ENCODE results near the gene CYTH1.

Gene CYTH1

GRCh38 chr17:78797691-78798585 lies 15.9 kb upstream of the CYTH1 start:
- no peaks in the 10 kb centered on the region for H3K9me3 Mint-ChIP-seq
- peaks cover 60% of the 10 kb centered on the region for H3K36me3 Mint-ChIP-seq (ENCODE audit: low read depth)
- peak overlapping the region; percentile 32 for H3K27ac Mint-ChIP-seq
- no peaks in the 10 kb centered on the region for H3K27me3 Mint-ChIP-seq (ENCODE audit: low read depth)
- no peak overlapping the region for H3K4me3 Mint-ChIP-seq
- H3K4me1 Mint-ChIP-seq (ENCODE audit: low read depth) = peaks cover 24% of the 10 kb centered on the region

DNA sequence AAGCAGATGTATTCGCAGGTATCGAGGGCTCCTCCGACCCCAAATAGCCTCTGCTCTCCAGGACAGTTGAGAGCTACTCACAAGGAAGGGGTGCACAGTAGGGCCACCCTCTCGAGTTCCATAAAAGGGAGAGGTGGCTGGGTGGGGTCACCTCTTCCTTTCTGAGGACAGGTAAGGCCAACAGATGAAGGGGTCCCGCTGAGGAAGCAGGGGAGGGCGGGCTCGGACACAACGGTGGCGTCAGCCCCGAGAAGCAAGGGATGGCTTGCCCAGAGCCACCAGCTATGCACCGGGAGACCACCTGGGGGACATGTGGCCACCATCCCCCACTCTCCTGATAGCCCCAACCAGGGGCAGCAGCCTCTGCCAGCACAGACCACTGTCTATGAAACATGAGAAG lies 15.1 kb upstream of the CYTH1 start:
- Mint-ChIP-seq H3K4me3 (no peak overlapping the region), H3K36me3 (ENCODE audit: low read depth) (peaks cover 54% of the 10 kb centered on the region), H3K27ac (no peak overlapping the region), H3K4me1 (ENCODE audit: low read depth) (peaks cover 24% of the 10 kb centered on the region), H3K27me3 (ENCODE audit: low read depth) (no peaks in the 10 kb centered on the region), H3K9me3 (no peaks in the 10 kb centered on the region)

DNA sequence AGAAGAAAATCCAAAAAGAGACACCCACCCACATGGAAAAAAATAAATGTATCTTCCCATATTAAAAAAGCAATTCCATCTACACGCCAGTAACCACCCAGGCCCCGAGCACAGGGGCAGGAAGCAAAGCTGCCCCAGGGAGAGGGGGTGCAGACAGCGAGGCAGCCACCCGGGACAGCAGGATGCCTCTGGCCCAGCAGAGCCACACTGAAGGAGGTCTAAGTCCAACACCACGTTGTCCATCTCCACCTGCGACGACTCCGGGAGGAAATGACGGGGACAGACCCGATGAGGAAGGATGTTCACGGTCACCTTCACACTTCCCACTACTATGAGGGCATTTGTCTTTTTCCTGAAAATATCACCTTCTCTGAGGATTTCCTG lies 14.4 kb upstream of the CYTH1 start:
- Mint-ChIP-seq H3K36me3 (ENCODE audit: low read depth) (peaks cover 57% of the 10 kb centered on the region), H3K27ac (peak overlapping the region; percentile 41), H3K9me3 (no peaks in the 10 kb centered on the region), H3K27me3 (ENCODE audit: low read depth) (no peaks in the 10 kb centered on the region), H3K4me3 (no peak overlapping the region), H3K4me1 (ENCODE audit: low read depth) (peaks cover 28% of the 10 kb centered on the region)

DNA sequence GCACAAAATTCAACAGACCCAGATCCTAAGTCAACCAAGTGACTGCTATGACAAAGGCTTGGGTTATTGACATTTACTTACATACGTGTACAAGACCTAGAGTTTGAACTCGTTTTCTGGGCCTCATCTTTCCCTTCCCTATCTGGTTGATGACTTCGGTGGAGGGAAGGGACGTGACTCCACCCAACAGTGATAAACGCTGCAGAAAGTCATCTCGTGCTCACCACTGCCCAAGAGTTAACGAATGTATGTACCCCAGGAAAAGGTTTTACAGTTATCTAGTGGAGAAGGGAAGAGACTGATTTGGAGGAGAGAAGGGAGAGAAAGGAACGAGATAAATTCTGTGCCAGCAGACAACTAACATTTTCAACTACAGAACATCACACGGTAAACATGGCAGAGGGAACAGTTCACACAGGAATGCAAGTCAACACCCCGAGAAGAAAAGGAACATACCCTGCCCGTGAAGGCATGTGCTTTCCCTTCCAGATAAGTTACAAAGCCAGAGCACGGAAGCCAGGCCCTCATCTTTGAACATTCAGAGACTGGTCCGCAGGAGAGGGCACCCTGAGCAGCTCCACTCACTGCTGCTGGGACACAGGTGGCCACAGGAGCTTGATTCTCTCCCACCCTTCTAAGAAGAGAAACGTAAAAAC lies 13.9 kb upstream of the CYTH1 start:
- Mint-ChIP-seq H3K36me3 (ENCODE audit: low read depth) (peaks cover 57% of the 10 kb centered on the region), H3K9me3 (no peaks in the 10 kb centered on the region), H3K4me3 (no peak overlapping the region), H3K27ac (peak overlapping the region; percentile 21), H3K27me3 (ENCODE audit: low read depth) (no peaks in the 10 kb centered on the region), H3K4me1 (ENCODE audit: low read depth) (peaks cover 28% of the 10 kb centered on the region)

DNA sequence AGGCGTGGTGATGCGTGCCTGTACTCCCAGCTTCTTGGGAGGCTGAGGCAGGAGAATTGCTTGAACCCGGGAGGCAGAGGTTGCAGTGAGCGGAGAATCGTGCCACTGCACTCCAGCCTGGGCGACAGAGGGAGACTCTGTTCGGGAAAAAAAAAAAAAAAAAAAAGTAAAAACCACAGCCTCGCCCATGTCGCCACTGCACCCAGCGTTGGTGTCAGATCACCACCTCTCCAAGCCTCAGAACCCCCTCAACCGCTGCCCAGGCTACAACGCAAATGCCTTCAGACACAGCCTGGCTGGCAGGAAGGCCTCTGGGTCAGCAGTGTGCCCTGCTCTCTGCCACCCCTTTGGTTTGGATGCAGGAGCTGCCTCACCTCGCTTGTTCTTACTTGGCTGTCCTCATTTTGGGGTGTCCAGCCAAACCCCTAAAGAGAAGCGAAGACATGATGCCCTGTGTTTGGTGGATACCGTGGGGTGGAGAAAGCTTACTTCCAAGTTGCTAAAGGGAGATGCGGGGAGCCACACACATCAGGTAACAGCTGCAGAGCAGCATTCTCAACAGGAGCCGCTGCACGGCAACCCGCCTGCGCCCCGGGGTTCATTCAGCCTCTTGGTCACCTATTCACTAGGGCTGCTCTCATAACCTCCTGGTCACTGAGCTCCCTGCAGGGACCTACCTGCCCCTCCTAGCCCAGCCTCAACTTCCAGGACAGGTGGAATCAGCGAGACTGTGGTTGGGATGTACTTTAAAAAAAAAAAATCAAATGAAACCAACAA lies 13.0 kb upstream of the CYTH1 start:
- H3K27me3 Mint-ChIP-seq (ENCODE audit: low read depth) = no peaks in the 10 kb centered on the region
- no peak overlapping the region for H3K4me3 Mint-ChIP-seq
- peak overlapping the region; percentile 11 for H3K27ac Mint-ChIP-seq
- peaks cover 29% of the 10 kb centered on the region for H3K4me1 Mint-ChIP-seq (ENCODE audit: low read depth)
- H3K36me3 Mint-ChIP-seq (ENCODE audit: low read depth) = peaks cover 53% of the 10 kb centered on the region
- no peaks in the 10 kb centered on the region for H3K9me3 Mint-ChIP-seq

DNA sequence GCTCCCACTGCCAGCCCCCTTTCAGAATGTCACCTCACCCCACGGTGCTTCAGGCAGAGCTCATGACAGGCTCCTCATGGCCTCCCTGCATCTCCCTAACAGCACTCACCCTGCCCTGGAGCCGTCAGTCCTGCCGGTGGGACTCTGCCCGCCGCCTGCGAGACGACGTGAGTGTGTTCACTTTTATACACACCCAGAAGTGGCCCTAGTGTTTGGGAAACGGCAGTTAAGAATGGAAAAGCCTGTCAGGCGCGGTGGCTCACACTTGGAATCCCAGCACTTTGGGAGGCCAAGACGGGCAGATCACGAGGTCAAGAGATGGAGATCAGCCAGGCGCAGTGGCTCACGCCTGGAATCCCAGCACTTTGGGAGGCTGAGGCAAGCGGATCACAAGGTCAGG lies 12.3 kb upstream of the CYTH1 start:
- H3K4me3 Mint-ChIP-seq = no peak overlapping the region
- no peak overlapping the region for H3K27ac Mint-ChIP-seq

DNA sequence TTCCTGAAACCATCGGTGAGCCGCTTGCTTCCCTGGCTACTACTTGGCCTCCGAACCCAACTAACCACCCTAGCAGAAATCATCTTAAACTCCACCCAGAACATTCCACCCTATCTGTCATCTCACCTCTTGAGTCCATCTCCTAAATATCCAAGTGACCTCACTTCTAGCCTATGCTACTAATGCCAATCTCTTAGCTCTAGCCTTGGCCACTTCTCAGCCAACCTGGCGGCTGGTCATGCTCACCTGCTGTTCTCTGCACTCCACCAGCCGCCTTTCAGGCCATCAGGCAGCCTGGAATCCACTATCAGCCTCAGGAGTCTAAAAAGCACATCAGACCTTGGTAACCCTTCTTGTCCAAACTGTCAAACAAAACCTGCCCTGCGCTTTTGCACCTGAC lies 11.9 kb upstream of the CYTH1 start:
- Mint-ChIP-seq H3K27ac (peak overlapping the region; percentile 0), H3K4me3 (no peak overlapping the region), H3K27me3 (ENCODE audit: low read depth) (no peaks in the 10 kb centered on the region), H3K4me1 (ENCODE audit: low read depth) (peaks cover 31% of the 10 kb centered on the region), H3K36me3 (ENCODE audit: low read depth) (peaks cover 50% of the 10 kb centered on the region), H3K9me3 (no peaks in the 10 kb centered on the region)

More for the DNA sequence above, 12.3 kb upstream of the CYTH1 start:
- H3K4me1 Mint-ChIP-seq (ENCODE audit: low read depth) = peaks cover 31% of the 10 kb centered on the region
- H3K27me3 Mint-ChIP-seq (ENCODE audit: low read depth) = no peaks in the 10 kb centered on the region
- no peaks in the 10 kb centered on the region for H3K9me3 Mint-ChIP-seq
- H3K36me3 Mint-ChIP-seq (ENCODE audit: low read depth) = peaks cover 52% of the 10 kb centered on the region

- H3K27ac Mint-ChIP-seq = no peak overlapping the region
These were observed 11.3 kb upstream of the CYTH1 start for GRCh38 chr17:78793415-78793814.

DNA sequence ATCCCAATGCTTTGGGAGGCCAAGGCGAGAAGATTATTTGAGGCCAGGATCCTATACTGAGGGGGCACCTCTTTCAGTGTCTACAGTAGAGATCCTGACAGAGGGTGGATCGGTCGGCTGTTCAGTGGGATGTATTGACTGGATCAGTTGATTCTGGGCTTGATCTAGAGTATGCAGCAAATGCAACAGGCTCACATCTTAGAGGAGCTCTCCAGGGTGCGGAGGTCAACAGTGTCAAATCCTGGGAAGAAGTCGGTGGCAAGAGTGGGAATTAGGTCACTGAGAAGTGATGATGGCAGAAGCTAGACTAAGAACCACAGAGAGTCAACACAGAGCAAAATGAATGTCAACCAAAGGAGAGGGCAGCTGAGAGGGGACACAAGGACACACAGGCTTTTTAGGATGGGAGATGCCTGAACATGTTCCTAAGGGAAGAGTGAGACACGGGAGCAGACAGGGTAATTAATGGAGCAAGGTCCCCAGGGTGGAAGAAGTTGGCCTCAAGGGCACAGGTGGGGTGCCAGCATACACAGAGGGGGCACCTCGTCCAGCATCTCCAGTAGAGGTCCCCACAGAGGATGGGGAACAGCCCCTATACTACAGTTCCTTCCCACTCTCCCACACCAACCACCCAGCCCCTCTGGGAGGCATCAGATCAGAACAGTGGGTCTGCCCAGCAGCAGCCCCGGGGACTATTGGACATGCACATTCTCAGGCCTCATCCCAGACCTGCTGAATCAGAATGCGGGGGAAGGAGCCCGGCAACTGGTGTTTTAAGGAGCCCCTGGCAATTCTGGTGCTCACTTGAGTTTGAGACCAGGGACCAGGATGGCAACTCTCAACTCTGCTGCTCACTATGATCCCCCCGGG lies 10.0 kb upstream of the CYTH1 start:
- Mint-ChIP-seq H3K4me1 (ENCODE audit: low read depth) (peaks cover 25% of the 10 kb centered on the region), H3K4me3 (no peak overlapping the region), H3K9me3 (no peaks in the 10 kb centered on the region), H3K27me3 (ENCODE audit: low read depth) (no peaks in the 10 kb centered on the region), H3K27ac (no peak overlapping the region), H3K36me3 (ENCODE audit: low read depth) (peaks cover 40% of the 10 kb centered on the region)

More at GRCh38 chr17:78793415-78793814, 11.3 kb upstream of the CYTH1 start:
- peaks cover 27% of the 10 kb centered on the region for H3K4me1 Mint-ChIP-seq (ENCODE audit: low read depth)
- no peaks in the 10 kb centered on the region for H3K9me3 Mint-ChIP-seq
- no peaks in the 10 kb centered on the region for H3K27me3 Mint-ChIP-seq (ENCODE audit: low read depth)
- H3K4me3 Mint-ChIP-seq = no peak overlapping the region
- peaks cover 45% of the 10 kb centered on the region for H3K36me3 Mint-ChIP-seq (ENCODE audit: low read depth)

DNA sequence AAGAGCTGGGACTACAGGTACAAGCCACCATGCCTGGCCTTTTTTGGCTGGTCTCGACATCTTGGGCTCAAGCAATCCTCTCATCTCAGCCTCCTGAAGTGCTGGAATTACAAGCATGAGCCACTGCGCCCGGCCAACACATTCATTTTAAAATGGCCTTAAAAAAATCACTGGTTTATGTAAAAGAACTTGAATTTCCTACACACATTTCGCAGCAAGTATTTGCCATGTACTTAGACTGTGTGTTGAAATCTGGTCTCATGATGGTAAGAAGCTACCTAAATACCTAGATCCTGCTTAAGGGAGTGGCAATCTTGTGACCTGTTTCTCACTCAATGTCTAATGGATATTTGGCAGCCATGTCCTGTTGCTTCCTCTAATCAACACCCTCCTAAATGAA lies 8.5 kb upstream of the CYTH1 start:
- Mint-ChIP-seq H3K4me1 (ENCODE audit: low read depth) (peaks cover 25% of the 10 kb centered on the region), H3K27ac (no peak overlapping the region), H3K4me3 (no peak overlapping the region), H3K9me3 (no peaks in the 10 kb centered on the region), H3K36me3 (ENCODE audit: low read depth) (peaks cover 27% of the 10 kb centered on the region), H3K27me3 (ENCODE audit: low read depth) (no peaks in the 10 kb centered on the region)

DNA sequence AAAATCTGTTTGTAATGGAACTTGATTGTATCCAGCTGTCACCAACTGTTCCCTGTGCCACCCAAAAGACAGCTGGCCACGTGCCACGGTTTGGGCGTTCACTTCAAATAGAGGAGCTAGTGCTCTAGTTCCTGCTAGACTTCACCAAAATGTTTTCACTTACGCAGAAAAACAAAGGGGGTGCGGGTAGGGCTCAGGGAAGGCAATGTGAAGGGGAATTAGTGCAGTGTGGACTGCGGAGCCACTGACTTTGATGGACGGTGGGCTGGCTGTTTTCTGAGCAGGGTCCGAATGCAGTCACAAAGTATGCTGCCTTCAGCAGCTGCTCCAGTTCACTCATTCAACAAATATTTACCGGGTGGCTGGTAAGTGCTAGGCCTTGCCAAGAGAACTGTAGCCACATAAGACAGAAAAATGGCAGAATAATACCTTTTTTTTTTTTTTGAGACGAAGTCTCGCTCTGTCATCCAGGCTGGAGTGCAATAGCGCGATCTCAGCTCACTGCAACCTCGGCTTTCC lies 7.6 kb upstream of the CYTH1 start:
- Mint-ChIP-seq H3K4me1 (ENCODE audit: low read depth) (peaks cover 32% of the 10 kb centered on the region), H3K27me3 (ENCODE audit: low read depth) (no peaks in the 10 kb centered on the region), H3K36me3 (ENCODE audit: low read depth) (peaks cover 23% of the 10 kb centered on the region), H3K4me3 (peak overlapping the region; percentile 25), H3K27ac (peak overlapping the region; percentile 88), H3K9me3 (no peaks in the 10 kb centered on the region)

DNA sequence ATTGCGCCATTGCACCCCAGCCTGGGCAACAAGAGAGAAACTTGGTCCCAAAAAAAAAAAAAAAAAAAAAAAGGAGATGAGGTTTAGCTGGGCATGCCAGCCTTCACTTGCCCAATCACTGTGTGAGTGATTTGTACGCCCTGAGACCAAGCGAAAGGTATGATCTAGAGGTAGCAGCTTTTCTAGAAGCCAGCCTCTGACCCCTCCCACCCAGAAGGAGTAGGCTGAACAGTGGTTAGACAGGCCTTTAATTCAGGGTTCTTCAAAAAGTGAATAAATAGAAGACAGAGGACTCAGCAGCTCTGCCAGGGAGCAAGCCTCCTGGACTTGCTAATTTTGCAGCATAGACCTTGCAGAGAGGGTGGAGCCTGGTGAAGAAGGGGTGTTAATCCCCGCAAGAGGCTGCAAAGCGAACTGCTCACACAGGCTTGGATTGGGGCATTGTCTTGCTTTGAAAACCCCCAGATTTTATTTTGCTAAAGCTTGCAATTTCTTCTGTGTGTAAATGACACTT lies 7.1 kb upstream of the CYTH1 start:
- Mint-ChIP-seq H3K9me3 (no peaks in the 10 kb centered on the region), H3K36me3 (ENCODE audit: low read depth) (peaks cover 23% of the 10 kb centered on the region), H3K27me3 (ENCODE audit: low read depth) (no peaks in the 10 kb centered on the region), H3K4me3 (peak overlapping the region; percentile 25), H3K4me1 (ENCODE audit: low read depth) (peaks cover 36% of the 10 kb centered on the region), H3K27ac (peak overlapping the region; percentile 88)

DNA sequence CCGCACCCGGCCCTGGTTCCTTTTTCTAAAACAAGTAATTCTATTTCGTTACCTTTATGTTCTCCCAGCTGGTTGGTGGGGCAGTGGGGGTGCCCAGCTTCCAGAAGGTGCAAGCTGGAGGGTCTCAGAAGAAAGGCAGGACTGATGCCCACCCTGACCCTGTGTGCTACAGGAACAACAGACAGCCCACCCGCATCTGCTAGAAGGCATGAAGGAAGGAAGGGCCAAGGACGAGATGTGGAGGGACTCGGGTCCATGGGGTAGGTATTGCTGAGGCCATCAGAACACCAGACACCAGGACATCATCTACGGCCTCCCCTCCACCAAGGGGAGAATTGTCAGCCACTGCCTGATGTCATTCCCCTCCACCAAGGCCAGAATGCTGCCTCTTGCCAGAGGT lies 6.4 kb upstream of the CYTH1 start:
- Mint-ChIP-seq H3K4me1 (ENCODE audit: low read depth) (peaks cover 38% of the 10 kb centered on the region), H3K27me3 (ENCODE audit: low read depth) (no peaks in the 10 kb centered on the region), H3K36me3 (ENCODE audit: low read depth) (peaks cover 20% of the 10 kb centered on the region), H3K4me3 (no peak overlapping the region), H3K9me3 (no peaks in the 10 kb centered on the region), H3K27ac (no peak overlapping the region)
